CD4-positive, alpha-beta T cell treated with Interleukin-17A for 1 hour (primary cell): ENCODE data around the gene CPNE9.

Experiments used
- DNase-seq: peaks from one replicate; pipeline ENCODE4 v3.0.0-alpha.2; 2020

Gene CPNE9

GRCh38 chr3:9716801-9717555 is 13.3 kb downstream of the CPNE9 start:
- no peak for DNase-seq

- no peak for DNase-seq
Observed at GRCh38 chr3:9717563-9717962, 13.9 kb downstream of the CPNE9 start.

- DNase-seq, result no peak
Observed at GRCh38 chr3:9718118-9718517, 14.5 kb downstream of the CPNE9 start.

GRCh38 chr3:9721015-9721699 is 17.5 kb downstream of the CPNE9 start:
- no peak for DNase-seq

- DNase-seq, result no peak
Observed at GRCh38 chr3:9721700-9722060, 18.0 kb downstream of the CPNE9 start.

- DNase-seq, result no peak
Observed at GRCh38 chr3:9725775-9726515, 22.3 kb downstream of the CPNE9 start.

GRCh38 chr3:9727041-9727595 is 23.5 kb downstream of the CPNE9 start:
- DNase-seq, result peak; percentile 77

- no peak for DNase-seq
Observed at GRCh38 chr3:9727743-9728142, 24.1 kb downstream of the CPNE9 start.

GRCh38 chr3:9729419-9729818 is 25.8 kb downstream of the CPNE9 start:
- no peak for DNase-seq

- DNase-seq, result no peak
Observed at GRCh38 chr3:9730657-9731205, 27.1 kb downstream of the CPNE9 start.

GRCh38 chr3:9731206-9732079 is 27.8 kb downstream of the CPNE9 start, which contains the start of gene BRPF1:
BRPF1 (plus strand) TSS chr3:9731735; CDS start chr3:9734141, 2,406 bp downstream.
- peak; percentile 100 for DNase-seq

GRCh38 chr3:9732080-9732739 is 28.6 kb downstream of the CPNE9 start:
- DNase-seq, result peak; percentile 64

- DNase-seq, result no peak
Observed at GRCh38 chr3:9732740-9733115, 29.1 kb downstream of the CPNE9 start.

GRCh38 chr3:9736831-9737230 is 33.2 kb downstream of the CPNE9 start:
- DNase-seq, result no peak

GRCh38 chr3:9739181-9739580 is 35.5 kb downstream of the CPNE9 start:
- no peak for DNase-seq

GRCh38 chr3:9742560-9742959 is 38.9 kb downstream of the CPNE9 start:
- no peak for DNase-seq

GRCh38 chr3:9743548-9743947 is 39.9 kb downstream of the CPNE9 start:
- DNase-seq, result no peak

GRCh38 chr3:9744162-9744561 is 40.5 kb downstream of the CPNE9 start:
- DNase-seq, result no peak

GRCh38 chr3:9745521-9745920 is 41.9 kb downstream of the CPNE9 start:
- DNase-seq, result no peak

GRCh38 chr3:9746330-9746729 is 42.7 kb downstream of the CPNE9 start:
- no peak for DNase-seq

GRCh38 chr3:9747267-9747666 is 43.6 kb downstream of the CPNE9 start:
- DNase-seq, result no peak

- DNase-seq, result no peak
Observed at GRCh38 chr3:9748031-9748430, 44.4 kb downstream of the CPNE9 start.
